Measurements from ENCODE around the gene TRPV4. TPM values are rescaled to one million over a fixed set of nuclear protein-coding genes. Genes with fewer than 3 reads are reported as not detected.
A peak's percentile ranks its signal among the peaks of the same experiment; 100 is the strongest.

TRPV4 gene
- polyA plus RNA-seq, 1 of the 3 experiments (the other 2 are of a cell fraction): 5.2 TPM

- Histone ChIP-seq H3K9me3 (no peaks in the 10 kb centered on the region), H3K79me2 (ENCODE audit: insufficient read depth) (no peaks in the 10 kb centered on the region), H3K27ac (ENCODE audit: low read depth in 2 of 2, low read length in 1 of 2) (no peak overlapping the region), H3K9me2 (no peaks in the 10 kb centered on the region), H3K4me1 (ENCODE audit: control insufficient read depth in 1 of 2, insufficient read depth in 2 of 2, low read depth in 1 of 2, low read length in 1 of 2) (no peaks in the 10 kb centered on the region; a peak in 1 of 4 replicates), H4K20me1 (ENCODE audit: insufficient read depth) (no peaks in the 10 kb centered on the region), H3K36me3 (replicated peaks in 1 of 2; ENCODE audit: control insufficient read depth in 1 of 2, insufficient read depth in 2 of 2, low read length in 1 of 2) (no peaks in the 10 kb centered on the region), H3K4me2 (peak overlapping the region; percentile 86), H3K9ac (peak overlapping the region; percentile 57; the same call in 1 of the 2 replicates), H2AFZ (ENCODE audit: low read depth) (peak overlapping the region; percentile 81; the same call in 1 of the 2 replicates), H3F3A (replicated peaks; ENCODE audit: insufficient read depth) (peaks cover 11% of the 10 kb centered on the region), H3K27me3 (ENCODE audit: insufficient read depth) (no peaks in the 10 kb centered on the region), H3K4me3 (ENCODE audit: low read depth in 2 of 2, low read length in 1 of 2) (peak overlapping the region; percentile 55 to 66)
- WGBS (ENCODE audit: low lambda C conversion rate): 70% methylated on average over 16 of the region's 31 CpGs
- TF ChIP-seq NFIC (IDR thresholded peaks at IDR 0.05; ENCODE audit: borderline replicate concordance): no peak
- no peak for TF ChIP-seq USF1 (IDR thresholded peaks at IDR 0.05; ENCODE audit: borderline replicate concordance, low read depth)
- no peak for TF ChIP-seq GATA2 (CRISPR knock-in tag; IDR thresholded peaks at IDR 0.05)
- TF ChIP-seq TEAD4 (IDR thresholded peaks at IDR 0.05; ENCODE audit: borderline replicate concordance, insufficient read depth): no peak
- TF ChIP-seq SIN3A (IDR thresholded peaks at IDR 0.05; ENCODE audit: borderline replicate concordance, low read depth, low read length): no peak
- no peak for TF ChIP-seq REST (IDR thresholded peaks at IDR 0.05; ENCODE audit: low read depth, low read length)
- no peak for TF ChIP-seq EP300 (IDR thresholded peaks at IDR 0.05; ENCODE audit: borderline replicate concordance in 1 of 2, low read depth in 1 of 2, low read length in 1 of 2)
- no peak for TF ChIP-seq ELF1 (IDR thresholded peaks at IDR 0.05)
- no peak for TF ChIP-seq EZH2phosphoT487 (IDR thresholded peaks at IDR 0.05; ENCODE audit: borderline replicate concordance, low read depth)
- TF ChIP-seq CTCF (IDR thresholded peaks at IDR 0.05): no peak
- TF ChIP-seq RAD21 (IDR thresholded peaks at IDR 0.05; ENCODE audit: low read length): no peak
- TF ChIP-seq, protein P1, sequence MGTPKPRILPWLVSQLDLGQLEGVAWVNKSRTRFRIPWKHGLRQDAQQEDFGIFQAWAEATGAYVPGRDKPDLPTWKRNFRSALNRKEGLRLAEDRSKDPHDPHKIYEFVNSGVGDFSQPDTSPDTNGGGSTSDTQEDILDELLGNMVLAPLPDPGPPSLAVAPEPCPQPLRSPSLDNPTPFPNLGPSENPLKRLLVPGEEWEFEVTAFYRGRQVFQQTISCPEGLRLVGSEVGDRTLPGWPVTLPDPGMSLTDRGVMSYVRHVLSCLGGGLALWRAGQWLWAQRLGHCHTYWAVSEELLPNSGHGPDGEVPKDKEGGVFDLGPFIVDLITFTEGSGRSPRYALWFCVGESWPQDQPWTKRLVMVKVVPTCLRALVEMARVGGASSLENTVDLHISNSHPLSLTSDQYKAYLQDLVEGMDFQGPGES (IDR thresholded peaks at IDR 0.05; ENCODE audit: low read depth, low read length): no peak
- no peak for TF ChIP-seq RXRA (IDR thresholded peaks at IDR 0.05; ENCODE audit: borderline replicate concordance, low read depth)
- TF ChIP-seq CHD2 (IDR thresholded peaks at IDR 0.05; ENCODE audit: low read length, partially characterized antibody): no peak
- no peak for TF ChIP-seq JUND (IDR thresholded peaks at IDR 0.05)
- TF ChIP-seq FOSL2 (IDR thresholded peaks at IDR 0.05; ENCODE audit: borderline replicate concordance, low read depth): no peak
- no peak for DNase-seq
- ChIA-PET POLR2A (no interaction called here), CTCF (interaction anchor here (0.7 to 6.6 kb wide), 7 partner anchors 12 to 700 kb away, joined by 3 to 57 read pairs (median 6); no protein-coding TSS in a partner anchor)
Observed at GRCh38 chr12:109832541-109833306, 474 bp downstream of the TRPV4 start.
